Stimulated activated naive CD4-positive, alpha-beta T cell (primary cell): ENCODE results near the gene TFR2.

Experiments
- DNase-seq, 6 experiments: peaks; one replicate each; lab custom pipeline; 2025; lab: John Stamatoyannopoulos, UW

Gene TFR2

GRCh38 chr7:100572949-100573675, 68.2 kb downstream of the TFR2 start:
- DNase-seq: no peak

- no peak for DNase-seq
Observed at GRCh38 chr7:100572281-100572948, 68.9 kb downstream of the TFR2 start.

- peak in 1 of 6 experiments; percentile 31 for DNase-seq
Observed at GRCh38 chr7:100571829-100572116, 69.6 kb downstream of the TFR2 start.

- peak in 1 of 6 experiments; percentile 24 for DNase-seq
Observed at GRCh38 chr7:100570954-100571828, 70.2 kb downstream of the TFR2 start.
